GM19463 (cell line): ENCODE measurements around the gene NUP93.
A peak's percentile ranks its signal among the peaks of the same experiment; 100 is the strongest.
"Not testable (repeated sequence)": the region's sequence is repeated elsewhere in the genome, so short reads cannot be mapped to it uniquely, and the experiment has no call there.

Experiments used
- ATAC-seq: cut with Tn5 transposase; IDR thresholded peaks from one replicate; pipeline ENCODE4 v1.9.1; 2021; ENCODE audit warnings: mild to moderate bottlenecking, moderate library complexity; ENCODE audit not compliant: unreplicated experiment

Gene NUP93

DNA sequence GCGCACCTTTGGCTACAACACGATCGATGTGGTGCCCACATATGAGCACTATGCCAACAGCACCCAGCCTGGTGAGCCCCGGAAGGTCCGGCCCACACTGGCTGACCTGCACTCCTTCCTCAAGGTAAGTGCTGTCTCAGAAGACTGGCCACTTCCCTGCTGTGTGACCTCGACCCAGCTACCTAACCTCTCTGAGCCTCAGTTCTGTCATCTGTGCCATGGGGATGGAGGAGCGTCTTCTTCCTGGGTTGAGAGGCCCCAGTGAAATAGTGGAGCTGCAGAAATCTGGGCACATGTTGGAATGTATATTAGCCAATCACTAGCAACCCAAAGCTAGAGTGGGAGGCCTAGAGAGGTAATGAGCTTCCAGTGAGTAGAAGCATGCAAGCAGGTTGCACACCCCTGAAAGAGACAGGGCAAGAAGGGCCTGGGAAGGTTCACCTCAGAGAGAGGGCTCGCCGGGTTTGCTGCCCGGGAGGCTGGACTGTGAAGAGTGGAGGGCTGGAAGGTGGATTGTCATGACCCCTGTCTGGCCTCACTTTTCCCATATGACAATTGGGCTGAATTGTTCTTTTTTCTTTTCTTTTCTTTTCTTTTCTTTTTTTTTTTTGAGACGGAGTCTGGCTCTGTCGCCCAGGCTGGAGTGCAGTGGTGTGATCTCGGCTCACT lies 135.6 kb downstream of the NUP93 start:
- ATAC-seq = no peak

DNA sequence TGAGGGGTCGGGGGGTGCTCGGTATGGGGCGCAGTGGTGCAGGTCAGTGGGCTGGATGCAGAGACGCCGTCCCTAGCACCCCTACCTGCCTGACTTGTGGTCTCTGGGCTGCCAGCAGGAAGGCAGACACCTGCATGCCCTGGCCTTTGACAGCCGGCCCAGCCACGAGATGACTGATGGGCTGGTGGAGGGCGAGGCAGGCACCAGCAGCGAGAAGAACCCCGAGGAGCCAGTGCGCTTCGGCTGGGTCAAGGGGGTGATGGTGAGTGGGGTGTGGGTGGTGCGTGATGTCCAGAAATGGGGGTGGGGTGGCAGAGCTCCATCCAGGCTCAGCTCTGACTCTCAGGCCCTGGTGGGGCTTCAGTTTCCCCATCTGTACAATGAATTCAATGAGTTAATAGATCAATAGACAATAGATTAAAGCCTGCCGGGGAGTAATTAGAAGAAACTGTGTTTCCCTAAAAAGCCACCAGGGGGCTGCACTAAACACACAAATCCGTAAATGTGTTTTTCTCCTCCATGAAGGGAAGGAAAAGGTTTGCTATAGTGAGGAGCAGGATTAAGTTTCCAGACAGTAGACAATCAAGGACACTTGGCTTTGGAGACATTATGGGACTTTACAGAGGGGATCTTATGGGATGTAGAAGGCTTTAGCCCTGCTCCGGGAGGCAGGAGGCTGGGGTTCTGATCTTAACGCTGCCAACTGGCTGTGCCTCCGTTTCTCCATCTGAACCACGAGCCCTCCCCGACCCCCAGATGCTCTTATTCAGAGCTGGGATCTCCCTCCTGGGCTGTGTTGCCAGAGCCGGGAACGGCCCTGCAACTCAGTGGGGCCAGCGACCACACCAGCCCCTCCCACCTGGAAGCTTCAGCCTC lies 137.3 kb downstream of the NUP93 start:
- no peak for ATAC-seq

DNA sequence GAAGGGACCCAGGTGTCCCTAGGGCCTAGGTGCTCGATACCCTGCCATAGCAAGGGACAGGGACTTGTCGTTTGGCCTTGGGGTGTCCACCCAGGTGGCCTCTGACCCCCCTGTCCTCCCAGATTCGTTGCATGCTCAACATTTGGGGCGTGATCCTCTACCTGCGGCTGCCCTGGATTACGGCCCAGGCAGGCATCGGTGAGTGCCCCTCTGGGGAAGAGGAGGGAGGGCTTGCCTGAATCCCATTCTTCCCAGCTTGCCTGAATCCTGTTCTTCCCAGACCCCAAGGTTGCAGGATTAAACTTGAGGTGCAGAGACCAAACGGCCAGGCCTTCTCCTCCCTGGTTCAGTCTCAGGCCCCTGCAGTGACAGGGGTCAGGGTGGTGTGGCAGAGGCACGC lies 138.2 kb downstream of the NUP93 start:
- no peak for ATAC-seq

DNA sequence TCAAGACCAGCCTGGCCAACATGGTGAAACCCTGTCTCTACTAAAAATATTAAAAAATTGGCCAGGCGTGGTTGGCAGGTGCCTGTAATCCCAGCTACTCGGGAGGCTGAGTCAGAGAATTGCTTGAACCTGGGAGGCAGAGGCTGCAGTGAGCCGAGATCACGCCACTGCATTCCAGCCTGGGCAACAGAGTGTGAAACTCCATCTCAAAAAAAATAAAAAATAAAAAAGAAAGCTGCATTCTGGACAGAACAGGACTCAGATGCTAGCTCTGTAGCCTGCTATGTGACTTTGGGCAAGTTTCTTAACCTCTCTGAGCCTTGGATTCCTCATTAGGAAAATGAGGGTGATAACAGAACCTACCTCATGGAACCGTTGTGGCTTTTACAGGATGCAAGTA lies 138.8 kb downstream of the NUP93 start:
- not testable (repeated sequence) for ATAC-seq

DNA sequence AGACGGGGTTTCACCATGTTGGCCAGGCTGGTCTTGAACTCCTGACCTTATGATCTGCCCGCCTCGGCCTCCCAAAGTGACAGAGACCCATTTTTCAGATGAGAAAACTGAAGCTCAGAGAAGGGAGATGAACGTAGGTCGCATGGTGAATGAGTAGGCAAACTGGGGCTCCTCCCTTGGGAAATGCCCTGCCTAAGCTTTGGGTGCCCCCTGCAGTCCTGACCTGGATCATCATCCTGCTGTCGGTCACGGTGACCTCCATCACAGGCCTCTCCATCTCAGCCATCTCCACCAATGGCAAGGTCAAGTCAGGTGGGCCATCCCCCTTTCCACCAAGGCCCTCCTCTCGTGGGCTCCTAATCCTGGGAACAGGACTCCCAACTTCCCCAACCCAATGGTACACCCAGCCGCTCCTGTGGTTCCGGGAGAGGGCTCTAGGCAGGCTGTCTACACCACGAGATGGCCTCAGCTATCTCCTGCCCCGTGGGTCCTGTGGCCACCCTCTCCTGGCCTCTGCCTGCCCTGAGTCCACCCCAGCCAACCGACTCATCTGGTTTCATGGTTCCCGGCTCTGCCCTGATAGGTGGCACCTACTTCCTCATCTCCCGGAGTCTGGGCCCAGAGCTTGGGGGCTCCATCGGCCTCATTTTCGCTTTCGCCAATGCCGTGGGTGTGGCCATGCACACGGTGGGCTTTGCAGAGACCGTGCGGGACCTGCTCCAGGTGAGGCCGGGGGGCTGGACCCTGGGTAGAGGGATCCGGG lies 139.8 kb downstream of the NUP93 start:
- no peak for ATAC-seq

DNA sequence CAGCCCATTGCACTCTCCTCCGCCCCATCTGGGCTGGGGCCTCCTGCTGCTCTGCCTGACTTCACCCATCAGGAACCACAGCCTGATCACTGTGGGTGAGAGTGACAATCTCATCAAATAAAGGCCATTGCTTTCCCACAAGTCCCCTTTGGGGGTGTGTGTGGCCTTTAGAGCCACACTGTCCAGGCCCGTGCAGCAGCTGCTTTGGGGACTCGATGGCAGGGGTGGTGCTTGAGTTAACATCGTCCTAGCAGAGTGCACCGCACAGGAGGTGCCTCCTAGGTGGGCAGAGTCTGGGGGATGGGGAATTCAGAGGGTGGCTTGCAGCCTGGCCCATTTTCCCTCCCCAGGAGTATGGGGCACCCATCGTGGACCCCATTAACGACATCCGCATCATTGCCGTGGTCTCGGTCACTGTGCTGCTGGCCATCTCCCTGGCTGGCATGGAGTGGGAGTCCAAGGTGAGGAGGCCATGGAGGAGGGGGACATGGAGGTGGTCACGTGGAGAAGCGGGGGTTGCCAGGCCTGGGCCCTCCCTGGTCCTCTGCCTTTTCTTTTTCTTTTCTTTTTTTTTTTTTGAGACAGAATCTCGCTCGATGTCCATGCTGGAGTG lies 140.5 kb downstream of the NUP93 start:
- ATAC-seq = no peak

DNA sequence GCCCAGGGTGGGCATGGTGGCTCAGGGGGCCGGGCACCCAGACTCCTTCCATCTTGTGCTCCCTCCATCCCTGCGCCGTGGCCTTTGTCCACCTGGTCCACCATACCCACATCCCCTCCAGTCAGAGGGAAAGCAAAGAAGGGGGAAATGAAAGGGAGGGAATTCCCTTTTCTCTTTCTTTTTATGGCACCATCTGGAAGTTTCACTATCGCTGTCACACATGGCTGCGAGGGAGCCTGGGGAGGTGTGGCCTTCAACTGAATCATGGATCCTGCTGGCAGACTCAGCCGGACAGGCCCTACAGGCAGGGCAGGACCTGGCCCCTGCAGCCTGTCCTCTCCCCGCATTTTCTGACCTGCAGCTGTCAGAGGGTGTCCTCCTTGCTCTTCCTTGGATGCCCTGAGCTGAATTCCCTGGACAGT lies 141.3 kb downstream of the NUP93 start:
- peak; percentile 47 for ATAC-seq

DNA sequence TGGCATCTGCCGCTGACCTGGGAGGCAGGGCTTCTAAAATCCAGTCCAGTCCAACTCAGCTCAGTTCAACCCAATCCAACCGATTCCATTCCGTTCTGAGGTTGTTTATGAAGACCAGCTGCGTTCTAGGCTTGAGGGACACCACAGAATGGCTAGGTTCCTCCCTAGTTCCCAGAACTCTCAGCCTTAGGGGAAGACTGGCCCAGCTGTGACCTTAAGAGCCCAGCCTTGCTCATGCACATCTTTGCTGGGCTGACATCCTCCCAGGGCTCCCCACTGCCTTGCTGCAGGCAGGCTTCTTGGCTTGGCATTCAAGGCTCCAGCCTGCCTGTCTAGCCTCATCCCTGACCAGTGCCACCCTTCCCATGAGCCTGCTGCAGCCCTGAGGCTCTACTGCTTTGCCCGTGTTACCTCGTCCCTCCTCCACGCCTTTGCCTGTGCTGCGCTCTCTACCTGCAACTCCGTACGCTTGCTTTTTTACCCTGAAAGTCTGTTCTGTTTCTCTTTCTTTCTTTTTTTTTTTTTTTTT lies 143.0 kb downstream of the NUP93 start:
- ATAC-seq = no peak

DNA sequence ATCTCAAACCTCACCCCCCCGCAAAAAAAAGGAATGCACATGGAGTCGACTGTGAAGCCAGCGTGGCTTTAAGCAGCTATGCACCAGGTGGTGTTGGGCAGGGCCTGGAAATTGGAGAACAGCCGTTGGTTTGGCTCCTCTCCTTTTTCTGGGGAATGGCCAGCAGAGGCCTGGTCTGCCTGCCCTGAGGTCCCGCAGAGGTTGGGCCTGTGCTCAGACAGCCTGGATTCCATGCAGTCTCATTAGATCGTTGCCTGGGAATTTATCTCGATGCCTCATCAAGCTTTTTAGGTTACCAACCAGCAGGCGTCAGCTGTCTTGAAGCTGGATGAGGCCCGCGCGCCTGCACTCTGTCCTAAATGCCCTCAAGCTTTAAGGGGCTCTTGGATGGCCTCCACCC lies 144.9 kb downstream of the NUP93 start:
- no peak for ATAC-seq

DNA sequence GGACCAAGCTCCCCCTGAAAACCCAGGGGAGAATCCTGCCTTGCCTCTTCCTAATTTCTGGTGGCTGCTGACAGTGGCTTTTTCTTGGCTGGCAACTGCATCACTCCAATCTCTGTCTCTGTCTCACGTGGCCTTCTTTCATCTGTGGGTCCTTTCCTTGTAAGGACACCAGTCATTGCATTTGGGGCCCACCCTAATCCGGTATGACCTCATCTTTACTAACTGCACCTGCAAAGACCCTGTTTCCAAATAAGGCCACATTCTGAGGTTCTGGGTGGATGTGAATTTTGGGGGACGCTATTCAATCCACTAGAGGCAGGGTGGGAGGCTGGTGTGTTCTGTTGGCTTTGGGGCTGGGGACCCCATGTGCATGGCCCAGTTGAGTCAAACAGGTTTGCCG lies 146.1 kb downstream of the NUP93 start:
- ATAC-seq = no peak

DNA sequence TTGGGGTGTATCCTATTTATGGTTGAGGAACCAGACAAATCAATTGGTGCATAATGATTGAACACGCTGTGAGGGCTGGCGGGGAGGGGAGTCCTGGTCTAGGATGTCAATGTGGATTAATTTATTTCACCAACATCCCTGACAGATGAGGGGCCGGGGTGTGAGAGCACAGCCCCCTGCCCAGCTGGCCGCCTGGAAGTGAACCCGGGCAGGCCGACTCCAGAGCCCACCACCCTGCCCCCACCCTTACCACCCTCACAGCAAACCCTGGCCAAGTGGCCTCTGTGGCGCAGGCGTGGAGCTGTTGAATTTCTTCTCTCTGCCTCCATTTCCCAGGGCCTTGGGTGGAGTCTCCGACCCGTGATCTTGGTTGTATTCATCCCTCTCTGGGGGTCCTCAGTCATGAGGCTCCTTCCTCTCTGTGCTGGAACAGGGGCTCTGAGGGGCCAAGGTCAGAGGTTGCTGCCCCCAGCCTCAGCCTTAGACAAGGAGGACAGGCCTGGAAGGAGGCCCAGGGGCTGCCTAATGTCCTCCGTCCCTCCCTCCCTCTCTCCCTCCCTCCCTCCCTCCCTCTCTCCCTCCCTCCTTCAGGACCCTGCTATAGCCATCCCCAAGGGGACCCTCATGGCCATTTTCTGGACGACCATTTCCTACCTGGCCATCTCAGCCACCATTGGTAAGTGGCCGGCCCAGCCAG lies 147.7 kb downstream of the NUP93 start:
- ATAC-seq = no peak

DNA sequence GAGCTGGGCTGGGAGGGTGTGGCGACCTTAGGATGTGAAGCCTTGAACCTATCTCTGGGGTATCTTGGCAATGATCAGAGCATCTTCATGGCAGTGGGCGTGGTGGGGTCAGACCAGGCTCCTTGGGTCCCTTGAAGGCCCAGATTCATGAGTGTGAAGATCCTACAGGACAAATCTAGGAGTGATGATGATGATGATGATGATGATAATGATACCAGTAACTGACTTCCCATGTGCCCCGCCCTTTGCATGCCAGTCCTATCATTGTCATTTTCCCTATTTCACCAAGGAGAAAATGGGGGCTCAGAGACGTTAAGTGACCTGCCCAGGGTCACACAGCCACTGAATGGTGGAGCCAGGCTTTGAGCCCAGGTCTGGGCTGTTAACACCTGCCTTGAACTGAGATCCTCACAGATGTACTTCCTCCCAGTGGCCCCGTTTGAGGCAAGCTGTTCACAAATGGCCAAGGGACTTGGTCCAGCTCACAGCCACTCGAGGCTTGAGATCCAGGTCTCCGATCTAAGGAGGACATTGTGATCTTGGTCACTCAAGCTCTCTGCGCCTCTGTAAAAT lies 148.4 kb downstream of the NUP93 start:
- no peak for ATAC-seq

DNA sequence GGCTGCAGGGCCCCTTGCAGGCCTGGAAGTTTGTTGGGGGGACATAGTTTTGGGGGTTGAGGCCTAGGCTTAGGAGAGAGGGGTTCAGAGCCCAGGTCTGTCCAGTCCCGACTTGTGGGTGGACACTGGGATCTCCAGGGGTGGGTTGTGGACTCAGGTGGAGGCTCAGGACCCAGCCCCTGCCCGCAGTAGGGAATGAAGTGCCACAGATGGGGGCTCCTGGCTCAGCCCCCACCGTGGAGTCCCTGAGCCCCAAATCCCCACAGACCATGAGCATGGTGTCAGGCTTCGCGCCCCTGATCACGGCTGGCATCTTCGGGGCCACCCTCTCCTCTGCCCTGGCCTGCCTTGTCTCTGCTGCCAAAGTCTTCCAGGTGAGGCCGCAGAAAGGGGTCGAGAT lies 149.3 kb downstream of the NUP93 start:
- ATAC-seq = no peak

DNA sequence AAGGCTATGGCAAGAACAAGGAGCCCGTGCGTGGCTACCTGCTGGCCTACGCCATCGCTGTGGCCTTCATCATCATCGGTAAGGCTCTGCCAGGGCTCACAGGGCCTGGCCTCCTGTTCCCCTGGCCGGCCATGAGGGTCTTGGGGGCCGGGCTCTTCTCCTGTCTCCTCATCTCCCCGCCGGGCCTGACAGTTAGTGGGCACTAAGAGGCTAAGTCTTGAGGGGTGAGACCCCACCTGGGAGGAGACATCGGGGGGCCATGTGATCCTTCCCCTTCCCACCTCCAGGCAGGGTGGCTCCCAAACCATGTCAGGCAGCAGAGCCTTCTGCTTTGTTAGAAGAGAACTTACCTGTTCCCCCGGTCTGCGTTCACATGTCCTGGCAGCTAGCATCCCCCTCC lies 150.2 kb downstream of the NUP93 start:
- ATAC-seq = no peak

DNA sequence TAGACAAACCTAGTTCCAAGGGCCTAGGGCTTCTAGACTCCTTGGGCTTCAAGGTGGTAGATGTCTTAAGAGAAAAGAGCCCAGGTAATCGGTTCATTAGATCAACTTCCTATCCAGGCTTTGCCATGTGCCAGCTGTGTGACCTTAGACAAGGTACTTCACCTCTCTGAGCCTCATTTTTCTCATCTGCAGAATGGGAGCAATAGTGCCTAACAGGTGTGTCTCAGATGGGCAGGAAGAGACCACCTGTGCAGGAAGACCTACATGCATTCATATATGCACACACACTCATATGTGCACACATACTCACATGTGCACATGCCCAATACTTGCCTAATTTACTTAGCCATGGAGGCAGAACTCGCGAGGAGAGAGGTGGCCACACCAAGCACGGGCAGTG lies 150.8 kb downstream of the NUP93 start:
- ATAC-seq = no peak

DNA sequence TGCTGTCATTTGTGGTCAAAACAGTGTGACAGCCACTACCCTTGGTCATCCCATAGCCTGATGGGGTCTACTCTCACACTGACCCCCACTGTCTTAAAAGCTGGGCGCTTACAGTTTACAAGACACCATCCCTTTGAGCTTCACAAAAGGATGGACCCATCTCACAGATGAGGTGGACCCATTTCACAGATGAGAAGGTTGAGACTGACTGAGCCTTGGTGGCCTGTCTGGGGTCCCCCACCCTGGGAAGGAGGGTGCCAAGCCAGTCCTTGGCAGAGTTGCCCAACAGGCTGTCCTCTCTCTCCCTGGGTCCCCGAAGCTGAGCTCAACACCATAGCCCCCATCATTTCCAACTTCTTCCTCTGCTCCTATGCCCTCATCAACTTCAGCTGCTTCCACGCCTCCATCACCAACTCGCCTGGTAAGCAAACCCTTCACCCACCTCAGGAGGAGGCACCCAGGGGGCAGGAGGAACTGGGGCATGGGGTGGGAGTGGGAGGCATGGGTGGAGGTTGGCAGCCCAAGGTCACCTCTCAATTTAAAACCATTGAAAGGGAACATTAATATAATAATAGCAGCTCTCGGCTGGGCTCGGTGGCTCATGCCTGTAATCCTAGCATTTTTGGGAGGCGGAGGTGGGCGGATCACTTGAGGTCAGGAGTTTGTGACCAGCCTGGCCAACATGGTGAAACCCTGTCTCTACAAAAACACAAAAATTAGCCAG lies 152.3 kb downstream of the NUP93 start:
- no peak for ATAC-seq

DNA sequence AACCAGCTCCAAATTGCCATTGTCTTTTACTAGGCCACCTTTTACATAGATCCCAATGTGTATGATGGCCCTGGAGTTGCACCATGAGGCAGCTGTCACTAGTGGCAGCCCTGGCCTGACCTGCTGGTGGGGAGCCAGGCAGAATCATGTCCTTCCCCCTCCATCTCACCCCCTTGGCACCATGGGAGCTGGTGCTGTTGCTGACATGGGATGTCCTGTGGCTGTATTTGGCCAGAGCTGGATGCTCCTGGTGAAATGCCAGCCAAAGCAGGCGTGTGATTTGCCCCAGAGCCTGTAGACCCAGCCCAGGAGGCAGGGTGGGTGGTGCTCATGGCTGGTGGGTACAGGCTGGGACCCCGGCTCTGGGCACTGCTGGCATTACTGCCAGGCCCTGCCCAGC lies 153.7 kb downstream of the NUP93 start:
- ATAC-seq = no peak

DNA sequence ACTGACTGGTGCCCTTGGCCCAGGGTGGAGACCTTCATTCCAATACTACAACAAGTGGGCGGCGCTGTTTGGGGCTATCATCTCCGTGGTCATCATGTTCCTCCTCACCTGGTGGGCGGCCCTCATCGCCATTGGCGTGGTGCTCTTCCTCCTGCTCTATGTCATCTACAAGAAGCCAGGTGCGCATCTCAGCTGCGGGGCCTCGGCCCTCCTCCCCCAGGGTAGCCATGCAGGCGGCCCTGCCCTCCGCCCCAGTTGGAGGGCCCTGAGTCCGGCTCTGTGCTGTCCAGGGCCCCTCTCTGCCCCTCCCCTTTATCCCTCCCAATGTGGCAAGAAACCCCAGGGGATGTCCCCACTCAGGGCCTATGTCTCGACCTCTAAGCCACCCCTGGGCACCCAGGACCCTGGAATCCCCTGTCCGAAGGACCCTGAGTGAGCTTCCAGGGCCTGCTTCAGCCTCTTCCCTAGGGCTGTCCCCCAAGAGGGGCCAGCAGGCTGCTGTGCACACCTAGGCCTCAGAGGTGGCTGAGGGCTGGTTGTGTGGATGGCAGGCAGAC lies 154.2 kb downstream of the NUP93 start:
- ATAC-seq = no peak

DNA sequence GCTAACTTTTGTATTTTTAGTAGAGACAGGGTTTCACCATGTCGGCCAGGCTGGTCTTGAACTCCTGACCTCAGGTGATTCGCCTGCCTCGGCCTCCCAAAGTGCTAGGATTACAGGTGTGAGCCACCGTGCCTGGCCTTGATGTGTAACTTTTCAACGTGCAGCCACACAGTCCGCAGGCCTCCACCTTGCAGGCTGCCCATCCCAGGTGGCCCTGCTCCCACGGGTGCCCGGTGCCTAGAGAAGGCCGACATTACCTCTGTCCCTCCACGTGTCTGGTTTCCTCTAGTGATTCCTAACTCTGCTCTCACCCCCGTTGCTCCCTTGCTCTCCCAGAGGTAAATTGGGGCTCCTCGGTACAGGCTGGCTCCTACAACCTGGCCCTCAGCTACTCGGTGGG lies 155.0 kb downstream of the NUP93 start:
- not testable (repeated sequence) for ATAC-seq
